Measurements from ENCODE around the gene RPL34.

The RPL34 gene

GRCh38 chr4:108619372-108620100, 840 bp upstream of the RPL34 start:
- Histone ChIP-seq H3K27ac (ENCODE audit: low read length) (peak overlapping the region; percentile 79), H3K9ac (ENCODE audit: low read depth, low read length) (peak overlapping the region; percentile 53), H3K4me3 (ENCODE audit: low read depth in 1 of 2, low read length in 2 of 2) (peak overlapping the region; percentile 29 to 70)

GRCh38 chr4:108620933-108621905, 843 bp downstream of the RPL34 start:
- no peak for TF ChIP-seq EZH2 (IDR thresholded peaks at IDR 0.05; ENCODE audit: borderline replicate concordance, low read depth, low read length, severe bottlenecking)
- no peak for TF ChIP-seq CTCF (IDR thresholded peaks at IDR 0.05; ENCODE audit: borderline replicate concordance, extremely low read depth, low read length, poor library complexity, severe bottlenecking)
- Histone ChIP-seq H3K4me1 (ENCODE audit: insufficient read depth, low read length) (peaks cover 51% of the 10 kb centered on the region), H3K4me2 (ENCODE audit: insufficient read depth, low read length) (peak overlapping the region; percentile 65), H3K27me3 (ENCODE audit: insufficient read depth, low read length, poor library complexity) (no peaks in the 10 kb centered on the region), H3K27ac (ENCODE audit: low read length) (peak overlapping the region; percentile 79), H3K36me3 (ENCODE audit: insufficient read depth, low read length) (peaks cover 65% of the 10 kb centered on the region), H3K4me3 (ENCODE audit: low read depth in 1 of 2, low read length in 2 of 2) (peak overlapping the region; percentile 50 to 70), H2AFZ (ENCODE audit: low read depth, low read length) (peak overlapping the region; percentile 65), H4K20me1 (ENCODE audit: insufficient read depth, low read length) (peaks cover 47% of the 10 kb centered on the region), H3K79me2 (ENCODE audit: insufficient read depth, low read length) (peaks cover 78% of the 10 kb centered on the region), H3K9me3 (ENCODE audit: insufficient read depth, low read length, severe bottlenecking) (peaks cover 7% of the 10 kb centered on the region), H3K9ac (ENCODE audit: low read depth, low read length) (peak overlapping the region; percentile 62)
- DNase-seq = no peak
- no peak for ATAC-seq (ENCODE audit: insufficient read depth, low read depth)

More at GRCh38 chr4:108619372-108620100, 840 bp upstream of the RPL34 start:
- peak; percentile 48 for ATAC-seq (ENCODE audit: insufficient read depth, low read depth)
- Histone ChIP-seq H2AFZ (ENCODE audit: low read depth, low read length) (peak overlapping the region; percentile 49), H3K79me2 (ENCODE audit: insufficient read depth, low read length) (peaks cover 64% of the 10 kb centered on the region), H3K4me2 (ENCODE audit: insufficient read depth, low read length) (peak overlapping the region; percentile 65), H4K20me1 (ENCODE audit: insufficient read depth, low read length) (peaks cover 38% of the 10 kb centered on the region), H3K36me3 (ENCODE audit: insufficient read depth, low read length) (peaks cover 48% of the 10 kb centered on the region), H3K4me1 (ENCODE audit: insufficient read depth, low read length) (peaks cover 51% of the 10 kb centered on the region), H3K27me3 (ENCODE audit: insufficient read depth, low read length, poor library complexity) (no peaks in the 10 kb centered on the region), H3K9me3 (ENCODE audit: insufficient read depth, low read length, severe bottlenecking) (peaks cover 16% of the 10 kb centered on the region)
- TF ChIP-seq EZH2 (IDR thresholded peaks at IDR 0.05; ENCODE audit: borderline replicate concordance, low read depth, low read length, severe bottlenecking) = no peak
- TF ChIP-seq CTCF (IDR thresholded peaks at IDR 0.05; ENCODE audit: borderline replicate concordance, extremely low read depth, low read length, poor library complexity, severe bottlenecking) = no peak
- peak; percentile 65 for DNase-seq

GRCh38 chr4:108622022-108622421, 1.6 kb downstream of the RPL34 start:
- peaks cover 47% of the 10 kb centered on the region for H4K20me1 ChIP-seq (ENCODE audit: insufficient read depth, low read length)
- peaks cover 79% of the 10 kb centered on the region for H3K79me2 ChIP-seq (ENCODE audit: insufficient read depth, low read length)
- no peaks in the 10 kb centered on the region for H3K27me3 ChIP-seq (ENCODE audit: insufficient read depth, low read length, poor library complexity)
- peak overlapping the region; percentile 50 to 70; a peak in 3 of 4 replicates for H3K4me3 ChIP-seq (ENCODE audit: low read depth in 1 of 2, low read length in 2 of 2)
- H3K4me1 ChIP-seq (ENCODE audit: insufficient read depth, low read length) = peaks cover 51% of the 10 kb centered on the region
- peaks cover 65% of the 10 kb centered on the region for H3K36me3 ChIP-seq (ENCODE audit: insufficient read depth, low read length)
- H3K4me2 ChIP-seq (ENCODE audit: insufficient read depth, low read length) = peak overlapping the region; percentile 65
- TF ChIP-seq CTCF (IDR thresholded peaks at IDR 0.05; ENCODE audit: borderline replicate concordance, extremely low read depth, low read length, poor library complexity, severe bottlenecking) = no peak
- TF ChIP-seq EZH2 (IDR thresholded peaks at IDR 0.05; ENCODE audit: borderline replicate concordance, low read depth, low read length, severe bottlenecking) = no peak
- H3K9me3 ChIP-seq (ENCODE audit: insufficient read depth, low read length, severe bottlenecking) = peaks cover 1% of the 10 kb centered on the region
- peak overlapping the region; percentile 36; the same call in 1 of the 2 replicates for H3K27ac ChIP-seq (ENCODE audit: low read length)
- DNase-seq = no peak
- no peak for ATAC-seq (ENCODE audit: insufficient read depth, low read depth)
- peak overlapping the region; percentile 62 for H3K9ac ChIP-seq (ENCODE audit: low read depth, low read length)
- no peak overlapping the region for H2AFZ ChIP-seq (ENCODE audit: low read depth, low read length)
